ENCODE data around the gene SPAG17. TPM values are rescaled to one million over a fixed set of nuclear protein-coding genes. Genes with fewer than 3 reads are reported as not detected.

SPAG17 gene
- total and polyA plus RNA-seq, 2 of the 13 experiments (the other 11 are each of a cell fraction or from before 2014, with no cell fraction given): not detected

- H3K27me3 ChIP-seq (ENCODE audit: control insufficient read depth in 1 of 2, insufficient read depth in 2 of 2, low read length in 2 of 2): no peaks in the 10 kb centered on the region; a peak in 1 of 5 replicates
- in situ Hi-C loops (cut with HindIII; ENCODE audit: extremely low pct_ligation_motif_present, low pct_unique_long_range_greater_than_20kb): no loop called here
- POLR2A ChIA-PET: no interaction called here
- H3K36me3 ChIP-seq (replicated peaks in 1 of 2; ENCODE audit: control insufficient read depth in 1 of 2, insufficient read depth in 2 of 2, low read length in 2 of 2): no peaks in the 10 kb centered on the region
- H3K79me2 ChIP-seq (ENCODE audit: insufficient read depth, low read length): no peaks in the 10 kb centered on the region
- H3K4me2 ChIP-seq (ENCODE audit: low read depth, low read length): no peak overlapping the region
- TF ChIP-seq ATRX (CRISPR knock-in tag; IDR thresholded peaks at IDR 0.05; ENCODE audit: borderline replicate concordance): no peak
- WGBS (ENCODE audit: low lambda C conversion rate): 0% methylated on average over 1 of the region's 1 CpG
- CTCF ChIA-PET (ENCODE audit: low intra/inter-chr PET ratio, low total read pairs): no interaction called here
- no peak overlapping the region for H3K4me3 ChIP-seq (replicated peaks in 1 of 3; ENCODE audit: insufficient read depth in 1 of 3, low read depth in 2 of 3, low read length in 3 of 3)
- H3K9me3 ChIP-seq (ENCODE audit: low read length): no peaks in the 10 kb centered on the region
- no peaks in the 10 kb centered on the region for H3K4me1 ChIP-seq (ENCODE audit: insufficient read depth, low read length)
- BruUV-seq (replicated peaks): no TSS peak
- no peak overlapping the region for H3K9ac ChIP-seq (ENCODE audit: insufficient read depth, low read depth, low read length)
- H4K20me1 ChIP-seq (ENCODE audit: insufficient read depth, low read length): no peaks in the 10 kb centered on the region
- no peak for FAIRE-seq
- no peak overlapping the region for H3K27ac ChIP-seq (ENCODE audit: extremely low read length, insufficient read depth, low read length)
- intact Hi-C loops (cut with micrococcal nuclease; ENCODE audit: unreplicated experiment): no loop called here
- no peak for ATAC-seq
- H2AFZ ChIP-seq (ENCODE audit: low read length): no peak overlapping the region
- no peak for DNase-seq (ENCODE audit: low spot score)
Measured at GRCh38 chr1:118032883-118033282, 152.1 kb downstream of the SPAG17 start.

- Histone ChIP-seq H4K20me1 (ENCODE audit: insufficient read depth, low read length) (no peaks in the 10 kb centered on the region), H3K9ac (ENCODE audit: insufficient read depth, low read depth, low read length) (no peak overlapping the region), H3K36me3 (replicated peaks in 1 of 2; ENCODE audit: control insufficient read depth in 1 of 2, insufficient read depth in 2 of 2, low read length in 2 of 2) (no peaks in the 10 kb centered on the region), H3K4me2 (ENCODE audit: low read depth, low read length) (no peak overlapping the region), H2AFZ (ENCODE audit: low read length) (no peak overlapping the region), H3K4me3 (replicated peaks in 1 of 3; ENCODE audit: insufficient read depth in 1 of 3, low read depth in 2 of 3, low read length in 3 of 3) (no peak overlapping the region), H3K27me3 (ENCODE audit: control insufficient read depth in 1 of 2, insufficient read depth in 2 of 2, low read length in 2 of 2) (no peaks in the 10 kb centered on the region; a peak in 1 of 5 replicates), H3K79me2 (ENCODE audit: insufficient read depth, low read length) (no peaks in the 10 kb centered on the region), H3K27ac (ENCODE audit: extremely low read length, insufficient read depth, low read length) (no peak overlapping the region), H3K9me3 (ENCODE audit: low read length) (no peaks in the 10 kb centered on the region), H3K4me1 (ENCODE audit: insufficient read depth, low read length) (no peaks in the 10 kb centered on the region)
- intact Hi-C loops (cut with micrococcal nuclease; ENCODE audit: unreplicated experiment) (no loop called here), in situ Hi-C loops (cut with HindIII; ENCODE audit: extremely low pct_ligation_motif_present, low pct_unique_long_range_greater_than_20kb) (no loop called here)
- ChIA-PET POLR2A (no interaction called here), CTCF (ENCODE audit: low intra/inter-chr PET ratio, low total read pairs) (no interaction called here)
- no peak for ATAC-seq
- no TSS peak for BruUV-seq (replicated peaks)
- DNase-seq (ENCODE audit: low spot score): no peak
- 0% methylated on average over 1 of the region's 1 CpG for WGBS (ENCODE audit: low lambda C conversion rate)
- no peak for FAIRE-seq
- TF ChIP-seq CERS6 (CRISPR knock-in tag; IDR thresholded peaks at IDR 0.05) (no peak), HNRNPLL (IDR thresholded peaks at IDR 0.05; ENCODE audit: low read depth, low read length, poor library complexity, severe bottlenecking) (no peak), NFAT5 (CRISPR knock-in tag; IDR thresholded peaks at IDR 0.05) (no peak), SRY (CRISPR knock-in tag; IDR thresholded peaks at IDR 0.05) (no peak), PATZ1 (CRISPR knock-in tag; IDR thresholded peaks at IDR 0.05) (no peak), CENPBD1 (CRISPR knock-in tag; IDR thresholded peaks at IDR 0.05; ENCODE audit: borderline replicate concordance, low read depth) (no peak), ZNF772 (CRISPR knock-in tag; IDR thresholded peaks at IDR 0.05) (no peak)
Measured at GRCh38 chr1:118028267-118028666, 156.8 kb downstream of the SPAG17 start.
